Naive thymus-derived CD8-positive, alpha-beta T cell (primary cell): ENCODE measurements around the gene TAF6. TPM values are rescaled to one million over a fixed set of nuclear protein-coding genes. Genes with fewer than 3 reads are reported as not detected.

Source experiments
- ATAC-seq, 2 donors: fragments of 150-1000 bp; cut with Tn5 transposase in 1 of 2; sonication (Bioruptor Pico), chemical (Tn5 transposase) in 1 of 2; 1 replicate in 1 of 2; 2 replicates in 1 of 2; pipeline ENCODE4 v1.10.0; 2021; ENCODE audit warnings: mild to moderate bottlenecking in 2 of 2, moderate library complexity in 2 of 2
- POLR2A ChIA-PET: fragments of 350-600 bp; sonication (Branson Sonifier 250); formaldehyde crosslinking; loops from one replicate; lab custom pipeline; 2021; ENCODE audit warnings: antibody characterized with exemption; lab: Charles Lee
- DNase-seq, 10 donors: peaks; one replicate each; pipeline versions ENCODE4 v3.0.0 to v3.0.0-alpha.2; 2020 to 2022
- H3K27ac Mint-ChIP-seq, 10 donors: one replicate each; pipeline ENCODE4 v1.8.0; 2020 to 2022; ENCODE audit warnings: mild to moderate bottlenecking in 10 of 10, mixed read lengths in 10 of 10, moderate library complexity in 4 of 10, inconsistent platforms in 1 of 10
- H3K27me3 Mint-ChIP-seq, 5 donors: one replicate each; pipeline ENCODE4 v1.8.0; 2021 to 2022; ENCODE audit warnings: mixed read lengths in 5 of 5
- H3K36me3 Mint-ChIP-seq, 3 donors: one replicate each; pipeline ENCODE4 v1.8.0; 2020 to 2022; ENCODE audit warnings: mixed read lengths in 3 of 3, mild to moderate bottlenecking in 2 of 3, inconsistent platforms in 1 of 3
- H3K4me1 Mint-ChIP-seq, 4 donors: one replicate each; pipeline ENCODE4 v1.8.0; 2021 to 2022; ENCODE audit warnings: mixed read lengths in 4 of 4
- H3K4me3 Mint-ChIP-seq, 10 donors: one replicate each; pipeline ENCODE4 v1.8.0; 2020 to 2022; ENCODE audit warnings: mild to moderate bottlenecking in 10 of 10, mixed read lengths in 10 of 10, moderate library complexity in 6 of 10, inconsistent platforms in 1 of 10
- H3K9me3 Mint-ChIP-seq, 9 donors: one replicate each; pipeline ENCODE4 v1.8.0; 2020 to 2022; ENCODE audit warnings: mixed read lengths in 9 of 9, mild to moderate bottlenecking in 3 of 9, inconsistent platforms in 1 of 9, moderate library complexity in 1 of 9
- polyA plus RNA-seq, 3 donors: library from polyadenylated mRNA; unstranded; fragments of 300-500 nt; fragmentation: Illumina TruSeq; gene quantifications; one replicate each; pipeline ENCODE4 v1.2.3, GENCODE V29; 2021
- total RNA-seq, 8 experiments: library from RNA in 2 of 8; stranded (reverse) in 2 of 8; gene quantifications; one replicate each; pipeline ENCODE4 v1.2.3 and lab custom pipeline; 2021 to 2026

Gene TAF6
- total and polyA plus RNA-seq, 5 experiments from 2014 or later, result 21.3 to 68.7 (median 39.0) TPM

DNA sequence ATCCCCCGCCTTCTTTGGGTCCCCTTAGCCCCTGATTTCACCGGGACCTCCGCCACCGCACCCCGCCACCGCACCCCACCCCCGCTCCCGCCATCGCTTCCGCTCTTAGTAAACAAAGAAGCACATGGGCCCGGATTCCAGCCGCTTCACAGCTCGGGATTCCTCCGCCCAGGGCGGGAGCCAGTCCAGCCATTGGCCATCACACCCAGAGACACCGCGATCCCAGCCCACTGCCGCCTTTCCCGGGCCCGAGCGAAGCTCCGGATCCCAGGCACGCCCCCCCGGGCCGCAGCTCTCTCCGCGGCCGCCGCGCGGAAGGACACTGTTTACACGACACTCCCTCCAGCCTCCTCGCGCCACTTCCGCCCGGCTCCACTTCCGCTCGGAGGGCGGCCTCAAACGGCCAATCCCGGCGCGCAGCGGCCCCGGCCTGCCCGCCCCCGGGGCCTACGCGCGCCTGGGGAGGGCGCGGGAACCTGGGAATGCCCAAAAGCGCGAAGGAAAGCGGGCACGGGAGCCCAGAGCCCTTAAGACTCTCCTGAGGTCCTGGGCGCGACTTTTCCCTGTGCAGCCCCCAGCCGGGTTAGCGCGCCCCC lies 18.6 kb downstream of the TAF6 start:
- DNase-seq, result peak; percentile 77 to 97 (median 86)
- POLR2A ChIA-PET, result interaction anchor here (0.6 to 6.9 kb wide), 23 partner anchors 12 to 1994 kb away, joined by 3 to 252 read pairs (median 6); partner anchors contain the start of genes BUD31, CNPY4, COPS6 and MBLAC1
- Mint-ChIP-seq H3K4me3 (peak overlapping the region; percentile 91 to 97 (median 95)), H3K27ac (peak overlapping the region; percentile 93 to 99 (median 97)), H3K4me1 (peaks cover 26 to 49% (median 43%) of the 10 kb centered on the region in 4 donors), H3K27me3 (no peaks in the 10 kb centered on the region), H3K36me3 (peaks cover 4 to 45% (median 24%) of the 10 kb centered on the region in 3 donors), H3K9me3 (no peaks in the 10 kb centered on the region)
- peak; percentile 73 to 76 for ATAC-seq

DNA sequence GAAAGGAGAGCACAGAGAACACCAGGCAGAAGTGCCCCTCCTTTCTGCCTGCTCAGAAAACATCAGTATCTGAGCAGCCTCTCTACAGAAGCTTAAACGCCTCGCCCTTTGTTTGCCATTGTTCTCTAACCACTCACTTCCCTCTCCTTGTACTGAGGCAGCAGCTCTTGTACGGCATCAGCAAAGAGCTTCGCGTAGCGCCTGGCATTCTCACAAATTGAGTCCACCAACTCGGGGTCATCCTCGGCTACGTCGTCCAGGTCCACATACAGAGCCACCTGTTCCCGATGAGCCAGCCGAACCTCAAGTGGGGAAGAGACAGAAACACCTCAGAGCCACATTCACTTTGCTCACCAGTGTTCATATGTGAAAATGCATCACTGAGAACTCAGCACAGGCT lies 19.7 kb downstream of the TAF6 start:
- Mint-ChIP-seq H3K27ac (peak overlapping the region; percentile 93 to 99 (median 97)), H3K4me3 (peak overlapping the region; percentile 91 to 97 (median 95)), H3K9me3 (no peaks in the 10 kb centered on the region), H3K36me3 (peaks cover 4 to 56% (median 29%) of the 10 kb centered on the region in 3 donors), H3K27me3 (no peaks in the 10 kb centered on the region), H3K4me1 (peaks cover 26 to 50% (median 43%) of the 10 kb centered on the region in 4 donors)
- no peak for ATAC-seq
- DNase-seq, result peak in 2 of 10 donors; percentile 25 to 26
- POLR2A ChIA-PET, result interaction anchor here (0.6 to 6.9 kb wide), 8 partner anchors 11 to 784 kb away, joined by 3 to 252 read pairs (median 31); partner anchors contain the start of genes CNPY4, COPS6, MBLAC1 and MEPCE

DNA sequence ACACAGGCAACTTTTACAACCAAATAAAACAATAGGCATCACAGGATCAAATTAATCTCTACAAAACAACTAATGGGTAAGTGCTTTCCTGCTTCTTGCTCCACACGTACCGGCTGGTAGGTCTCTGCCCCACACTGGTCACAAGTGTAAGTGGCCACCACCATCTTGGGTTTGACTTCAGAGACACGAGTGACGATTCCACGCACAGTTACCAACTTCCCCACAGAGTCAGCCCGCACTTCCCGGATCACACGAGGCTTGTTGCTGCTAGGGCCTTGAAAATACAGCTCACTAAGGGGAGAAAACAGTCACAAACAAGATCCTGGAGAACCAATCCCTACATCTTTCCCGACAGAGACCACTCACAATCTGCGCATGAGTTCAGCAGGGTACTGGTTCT lies 20.2 kb downstream of the TAF6 start:
- Mint-ChIP-seq H3K27me3 (no peaks in the 10 kb centered on the region), H3K9me3 (no peaks in the 10 kb centered on the region), H3K4me3 (peak overlapping the region; percentile 91 to 97 (median 95)), H3K4me1 (peaks cover 26 to 50% (median 42%) of the 10 kb centered on the region in 4 donors), H3K27ac (peak overlapping the region; percentile 75 to 99 (median 97)), H3K36me3 (peaks cover 4 to 62% (median 29%) of the 10 kb centered on the region in 3 donors)
- POLR2A ChIA-PET, result interaction anchor here (0.6 to 6.9 kb wide), 7 partner anchors 10 to 330 kb away, joined by 3 to 252 read pairs (median 36); partner anchors contain the start of genes CNPY4, COPS6, MBLAC1 and MEPCE
- no peak for ATAC-seq
- no peak for DNase-seq

DNA sequence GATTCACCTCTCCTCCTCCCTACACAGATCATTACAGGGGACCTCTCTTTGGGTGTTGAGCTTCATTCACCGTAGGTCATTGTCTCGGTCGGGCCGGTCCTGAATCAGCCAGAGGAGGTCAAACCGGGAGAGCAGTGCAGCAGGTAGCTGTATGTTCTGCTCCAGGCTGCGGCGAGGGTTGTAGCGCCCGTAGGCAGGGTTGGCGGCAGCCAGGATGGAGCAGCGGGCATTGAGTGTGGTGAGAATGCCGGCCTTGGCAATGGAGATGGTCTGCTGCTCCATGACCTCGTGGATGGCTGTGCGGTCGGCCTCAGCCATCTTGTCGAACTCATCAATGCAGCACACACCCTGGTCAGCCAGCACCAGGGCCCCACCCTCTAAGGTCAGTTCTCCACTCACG lies 23.5 kb downstream of the TAF6 start:
- POLR2A ChIA-PET, result interaction anchor here (0.6 kb wide), 1 partner anchor 68 kb away, joined by 5 read pairs; no protein-coding TSS in a partner anchor
- Mint-ChIP-seq H3K36me3 (peaks cover 12 to 90% (median 37%) of the 10 kb centered on the region in 3 donors), H3K4me3 (peak overlapping the region in 2 of 10 donors; percentile 25 to 36), H3K4me1 (peaks cover 22 to 47% (median 32%) of the 10 kb centered on the region in 4 donors), H3K27me3 (no peaks in the 10 kb centered on the region), H3K9me3 (no peaks in the 10 kb centered on the region), H3K27ac (peak overlapping the region in 3 of 10 donors; percentile 24 to 72 (median 55))
- no peak for DNase-seq
- ATAC-seq, result no peak

DNA sequence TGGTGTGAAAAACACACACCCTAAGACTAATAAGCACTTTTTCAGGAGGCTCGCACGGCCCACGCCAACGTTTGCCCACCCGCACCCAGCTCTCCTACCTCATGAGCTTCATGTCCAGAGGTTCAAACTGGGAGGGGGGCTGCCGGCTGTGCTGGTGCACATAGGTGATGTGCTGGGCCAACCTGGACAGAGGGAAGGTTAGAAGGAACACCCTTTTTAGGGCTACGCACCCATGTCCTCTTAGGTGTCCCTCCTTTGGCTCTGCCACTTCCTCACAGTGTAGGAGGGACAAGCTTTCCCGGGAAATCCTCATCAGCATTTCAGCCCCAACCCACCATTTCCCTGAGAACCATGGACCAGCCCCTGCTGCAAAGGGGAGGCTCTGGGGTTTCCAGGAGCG lies 23.9 kb downstream of the TAF6 start:
- Mint-ChIP-seq H3K27ac (peak overlapping the region in 3 of 10 donors; percentile 13 to 72 (median 55)), H3K4me3 (no peak overlapping the region), H3K4me1 (peaks cover 24 to 49% (median 32%) of the 10 kb centered on the region in 4 donors), H3K27me3 (no peaks in the 10 kb centered on the region), H3K9me3 (no peaks in the 10 kb centered on the region), H3K36me3 (peaks cover 12 to 94% (median 37%) of the 10 kb centered on the region in 3 donors)
- no peak for DNase-seq
- ATAC-seq, result no peak
- POLR2A ChIA-PET, result interaction anchor here (0.6 to 1.1 kb wide), 2 partner anchors 31 to 68 kb away, joined by 3 to 5 read pairs; partner anchors contain the start of gene MBLAC1

DNA sequence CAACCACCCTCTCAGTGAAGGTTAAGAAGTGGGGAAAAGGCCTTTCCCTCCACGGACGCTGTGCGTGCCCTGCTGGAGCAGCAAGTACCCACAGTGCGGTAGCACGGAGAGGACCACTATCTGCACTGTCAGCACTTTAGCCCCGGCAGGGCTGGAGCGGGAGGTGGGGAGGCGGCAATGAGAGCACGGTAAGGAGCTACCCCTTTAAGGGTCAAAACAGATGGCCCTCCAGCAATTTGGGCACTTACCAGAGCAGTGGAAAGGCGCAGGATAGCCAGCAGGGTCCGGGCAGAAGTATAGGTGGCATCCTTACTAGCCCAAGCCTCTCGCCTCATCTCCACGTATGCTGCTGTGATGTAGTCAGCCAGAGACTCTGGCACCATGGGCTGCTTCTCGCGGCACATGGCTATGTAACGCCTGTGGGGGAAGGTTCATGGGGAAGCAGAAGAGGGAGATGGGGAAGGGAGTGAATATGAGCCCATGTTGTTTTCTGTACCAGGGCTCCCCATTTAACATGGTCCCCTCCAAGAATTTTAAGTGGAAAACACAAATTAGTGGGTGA lies 25.2 kb downstream of the TAF6 start:
- no peak for DNase-seq
- H3K4me1 Mint-ChIP-seq, result peaks cover 24 to 49% (median 28%) of the 10 kb centered on the region in 4 donors
- no peaks in the 10 kb centered on the region for H3K9me3 Mint-ChIP-seq
- H3K4me3 Mint-ChIP-seq, result no peak overlapping the region
- POLR2A ChIA-PET, result interaction anchor here (0.6 to 1.1 kb wide), 2 partner anchors 12 to 33 kb away, joined by 3 read pairs; partner anchors contain the start of genes MBLAC1 and ZNF3
- H3K27me3 Mint-ChIP-seq, result no peaks in the 10 kb centered on the region
- H3K27ac Mint-ChIP-seq, result peak overlapping the region in 1 of 10 donors; percentile 17
- ATAC-seq, result no peak
- peaks cover 12 to 93% (median 28%) of the 10 kb centered on the region in 3 donors for H3K36me3 Mint-ChIP-seq

DNA sequence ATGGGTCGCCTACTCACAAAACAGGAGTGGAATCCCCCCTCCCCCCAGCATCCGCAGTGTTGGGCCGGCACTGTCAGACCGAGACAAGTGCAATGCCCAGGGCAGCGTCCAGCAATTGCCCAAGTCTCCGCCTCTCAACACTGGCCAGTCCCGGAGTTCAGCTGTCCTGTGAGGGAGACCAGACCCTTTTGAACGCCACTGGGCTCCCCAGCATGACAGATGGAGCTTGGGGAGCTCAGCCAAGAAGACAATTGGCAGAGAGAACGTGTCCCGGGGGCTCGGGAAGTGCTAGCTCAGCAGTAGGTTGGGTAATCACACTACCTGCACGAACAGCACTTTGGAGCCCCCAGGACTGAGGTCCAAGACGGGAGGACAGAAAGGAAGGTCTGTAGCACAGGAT lies 25.7 kb downstream of the TAF6 start:
- H3K4me3 Mint-ChIP-seq, result no peak overlapping the region
- H3K27me3 Mint-ChIP-seq, result no peaks in the 10 kb centered on the region
- DNase-seq (no peak), ATAC-seq (no peak)
- peak overlapping the region in 1 of 10 donors; percentile 19 for H3K27ac Mint-ChIP-seq
- peaks cover 20 to 44% (median 25%) of the 10 kb centered on the region in 4 donors for H3K4me1 Mint-ChIP-seq
- H3K9me3 Mint-ChIP-seq, result no peaks in the 10 kb centered on the region
- peaks cover 12 to 88% (median 23%) of the 10 kb centered on the region in 3 donors for H3K36me3 Mint-ChIP-seq
- POLR2A ChIA-PET, result interaction anchor here (0.6 kb wide), 1 partner anchor 12 kb away, joined by 3 read pairs; the partner anchor contains the start of gene ZNF3

DNA sequence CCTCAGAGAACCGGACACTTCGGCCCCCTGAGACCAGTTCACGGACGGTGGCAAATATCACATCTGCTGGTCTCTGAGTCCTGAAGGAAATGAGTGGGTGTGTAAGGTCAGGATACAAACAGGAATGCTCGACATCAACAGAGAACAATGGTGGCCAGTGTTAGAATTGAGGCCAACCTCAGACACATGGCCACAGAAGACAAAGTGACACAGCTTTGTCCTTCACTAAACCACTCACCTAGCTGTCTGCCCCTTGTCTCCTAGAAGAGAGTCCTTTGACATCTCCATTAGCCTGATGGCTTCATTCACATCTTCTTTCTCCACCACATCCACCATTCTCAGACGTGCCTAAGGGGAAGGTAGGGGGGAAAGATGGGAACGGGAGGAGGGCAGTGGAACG lies 26.1 kb downstream of the TAF6 start:
- Mint-ChIP-seq H3K4me1 (peaks cover 20 to 40% (median 25%) of the 10 kb centered on the region in 4 donors), H3K27me3 (no peaks in the 10 kb centered on the region), H3K9me3 (no peaks in the 10 kb centered on the region), H3K36me3 (peaks cover 10 to 83% (median 20%) of the 10 kb centered on the region in 3 donors), H3K27ac (peak overlapping the region in 3 of 10 donors; percentile 18 to 71 (median 19)), H3K4me3 (no peak overlapping the region)
- ATAC-seq (no peak), DNase-seq (no peak)
- POLR2A ChIA-PET, result no interaction called here

DNA sequence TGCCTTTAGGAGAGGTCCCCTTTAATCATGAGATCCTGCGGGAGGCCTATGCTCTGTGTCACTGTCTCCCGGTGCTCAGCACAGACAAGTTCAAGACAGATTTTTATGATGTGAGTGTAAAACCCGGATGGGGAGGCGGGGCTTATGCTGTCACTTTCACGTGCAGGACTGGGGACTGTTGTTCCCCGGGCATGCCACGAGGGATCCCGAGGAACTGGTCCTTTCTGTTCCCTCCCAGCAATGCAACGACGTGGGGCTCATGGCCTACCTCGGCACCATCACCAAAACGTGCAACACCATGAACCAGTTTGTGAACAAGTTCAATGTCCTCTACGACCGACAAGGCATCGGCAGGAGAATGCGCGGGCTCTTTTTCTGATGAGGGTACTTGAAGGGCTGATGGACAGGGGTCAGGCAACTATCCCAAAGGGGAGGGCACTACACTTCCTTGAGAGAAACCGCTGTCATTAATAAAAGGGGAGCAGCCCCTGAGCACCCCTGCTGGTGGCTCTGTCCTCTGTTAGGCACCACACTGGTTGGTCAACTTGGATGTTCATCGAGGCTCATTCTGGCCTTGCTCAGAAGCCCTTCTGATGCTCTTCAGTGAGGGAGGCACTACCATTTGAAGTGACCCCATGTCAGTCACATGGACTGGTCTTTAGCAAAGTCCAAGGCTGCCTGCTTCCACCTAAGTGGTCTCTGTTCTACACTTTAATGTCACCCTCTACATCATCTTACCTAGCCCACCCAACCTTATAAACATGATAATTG lies 27.6 kb downstream of the TAF6 start:
- H3K4me3 Mint-ChIP-seq, result peak overlapping the region in 3 of 10 donors; percentile 15 to 28 (median 24)
- peak overlapping the region in 6 of 10 donors; percentile 36 to 79 (median 47) for H3K27ac Mint-ChIP-seq
- ATAC-seq (no peak), DNase-seq (no peak)
- H3K4me1 Mint-ChIP-seq, result peaks cover 16 to 30% (median 25%) of the 10 kb centered on the region in 4 donors
- H3K9me3 Mint-ChIP-seq, result no peaks in the 10 kb centered on the region
- no peaks in the 10 kb centered on the region for H3K27me3 Mint-ChIP-seq
- POLR2A ChIA-PET, result interaction anchor here (1.1 kb wide), 1 partner anchor 29 kb away, joined by 4 read pairs; no protein-coding TSS in a partner anchor
- H3K36me3 Mint-ChIP-seq, result peaks cover 7 to 69% (median 15%) of the 10 kb centered on the region in 3 donors

DNA sequence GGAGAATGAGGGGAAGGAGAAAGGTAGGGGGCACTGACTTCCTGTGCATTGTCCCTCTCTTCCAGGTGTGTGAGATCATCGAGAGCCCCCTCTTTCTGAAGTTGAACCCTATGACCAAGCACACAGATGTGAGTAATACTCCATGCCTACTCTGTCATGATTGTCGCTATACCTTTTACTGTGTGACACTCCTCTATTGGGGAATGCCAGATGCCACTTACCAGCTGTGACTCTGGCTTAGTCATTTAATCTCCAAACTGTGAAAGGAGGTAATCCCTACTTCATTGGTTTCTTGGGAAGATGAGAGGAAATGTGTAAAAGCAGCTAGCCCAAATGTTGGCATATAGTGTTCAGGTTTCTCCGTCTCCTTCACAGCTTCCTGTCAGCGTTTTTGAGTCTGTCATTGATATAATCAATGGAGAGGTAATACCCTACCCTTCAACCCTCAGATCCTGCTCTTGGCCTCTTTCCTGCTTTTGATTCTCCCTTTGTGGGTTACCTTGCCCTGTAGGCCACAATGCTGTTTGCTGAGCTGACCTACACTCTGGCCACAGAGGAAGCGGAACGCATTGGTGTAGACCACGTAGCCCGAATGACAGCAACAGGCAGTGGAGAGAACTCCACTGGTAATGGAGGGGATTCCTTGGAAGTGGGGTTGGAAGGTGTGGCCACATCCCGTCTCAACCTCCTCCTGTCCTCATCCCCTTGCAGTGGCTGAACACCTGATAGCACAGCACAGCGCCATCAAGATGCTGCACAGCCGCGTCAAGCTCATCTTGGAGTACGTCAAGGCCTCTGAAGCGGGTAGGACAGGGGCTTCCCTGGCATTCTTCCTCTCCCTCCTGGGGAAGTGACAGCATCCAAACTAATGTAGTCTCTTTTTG lies 28.4 kb downstream of the TAF6 start:
- no peaks in the 10 kb centered on the region for H3K27me3 Mint-ChIP-seq
- ATAC-seq (no peak), DNase-seq (no peak)
- H3K4me1 Mint-ChIP-seq, result peaks cover 15 to 28% (median 25%) of the 10 kb centered on the region in 4 donors
- H3K4me3 Mint-ChIP-seq, result peak overlapping the region in 8 of 10 donors; percentile 35 to 91 (median 79)
- no peaks in the 10 kb centered on the region for H3K9me3 Mint-ChIP-seq
- H3K36me3 Mint-ChIP-seq, result peaks cover 7 to 60% (median 15%) of the 10 kb centered on the region in 3 donors
- H3K27ac Mint-ChIP-seq, result peak overlapping the region in 7 of 10 donors; percentile 35 to 92 (median 60)
- POLR2A ChIA-PET, result interaction anchor here (0.7 to 5.0 kb wide), 6 partner anchors 8 to 130 kb away, joined by 3 to 68 read pairs (median 5); partner anchors contain the start of genes AP4M1, MBLAC1 and MCM7
